Measurements from ENCODE around the gene TAS2R31. TPM values are rescaled to one million over a fixed set of nuclear protein-coding genes. Genes with fewer than 3 reads are reported as not detected.

Gene TAS2R31
- total and polyA plus RNA-seq, 2 of the 13 experiments (the other 11 are each of a cell fraction or from before 2014, with no cell fraction given) = 0.96 to 6.5 TPM

GRCh38 chr12:11071414-11071813, 40.2 kb upstream of the TAS2R31 start (continued):
- TF ChIP-seq NR2F6 (IDR thresholded peaks at IDR 0.05) (peak; percentile 60; the same call in 1 of the 2 replicates), NR2F6 (CRISPR knock-in tag; IDR thresholded peaks at IDR 0.05) (no peak), ATRX (CRISPR knock-in tag; IDR thresholded peaks at IDR 0.05; ENCODE audit: borderline replicate concordance) (no peak), NCOR1 (IDR thresholded peaks at IDR 0.05; ENCODE audit: borderline replicate concordance, low read length) (0 out of 2 replicates have a peak, but pooled peaks have one; percentile 23), ZNF335 (CRISPR knock-in tag; IDR thresholded peaks at IDR 0.05) (no peak), ZFYVE20 (CRISPR knock-in tag; IDR thresholded peaks at IDR 0.05; ENCODE audit: borderline replicate concordance, low read depth) (no peak), SMAD9 (CRISPR knock-in tag; IDR thresholded peaks at IDR 0.05) (no peak), AHDC1 (CRISPR knock-in tag; IDR thresholded peaks at IDR 0.05; ENCODE audit: borderline replicate concordance) (no peak), EEA1 (CRISPR knock-in tag; IDR thresholded peaks at IDR 0.05; ENCODE audit: borderline replicate concordance) (no peak), MTA3 (CRISPR knock-in tag; IDR thresholded peaks at IDR 0.05) (no peak), NFATC3 (CRISPR knock-in tag; IDR thresholded peaks at IDR 0.05) (no peak), PAXIP1 (CRISPR knock-in tag; conservative IDR thresholded peaks at IDR 0.05) (0 out of 2 replicates have a peak, but pooled peaks have one; percentile 25), RARG (CRISPR knock-in tag; IDR thresholded peaks at IDR 0.05; ENCODE audit: low read depth) (no peak), ZNF781 (CRISPR knock-in tag; IDR thresholded peaks at IDR 0.05; ENCODE audit: borderline replicate concordance, not compliant biosample characterization) (no peak), ZMYM4 (CRISPR knock-in tag; IDR thresholded peaks at IDR 0.05) (0 out of 2 replicates have a peak, but pooled peaks have one; percentile 23), TRIM24 (CRISPR knock-in tag; IDR thresholded peaks at IDR 0.05) (no peak), ZNF124 (CRISPR knock-in tag; IDR thresholded peaks at IDR 0.05) (no peak), IRF1 (CRISPR knock-in tag; IDR thresholded peaks at IDR 0.05; ENCODE audit: low read depth) (no peak)
